ENCODE measurements around the gene SOS1. TPM values are rescaled to one million over a fixed set of nuclear protein-coding genes. Genes with fewer than 3 reads are reported as not detected.

Gene SOS1
- total RNA-seq, 2 donors from 2014 or later: 35.0 to 54.1 TPM

- Histone ChIP-seq H3K36me3 (no peaks in the 10 kb centered on the region), H3K4me1 (replicated peaks) (no peaks in the 10 kb centered on the region)
- 43% methylated on average over 1 of the region's 1 CpG for WGBS
These were observed 52.3 kb downstream of the SOS1 start for GRCh38 chr2:39068299-39069135.

GRCh38 chr2:39065616-39066015 lies 55.2 kb downstream of the SOS1 start:
- no peaks in the 10 kb centered on the region for H3K4me1 ChIP-seq (replicated peaks)
- H3K36me3 ChIP-seq: no peaks in the 10 kb centered on the region
- H3K27me3 ChIP-seq (replicated peaks; ENCODE audit: insufficient read depth): no peaks in the 10 kb centered on the region
- intact Hi-C loops (cut with DNase I): no loop called here
- H3K4me3 ChIP-seq: no peak overlapping the region
- TF ChIP-seq CTCF (IDR thresholded peaks at IDR 0.05) (no peak), POLR2AphosphoS5 (IDR thresholded peaks at IDR 0.05) (no peak), POLR2A (IDR thresholded peaks at IDR 0.05) (no peak)
- no peak for DNase-seq (ENCODE audit: low spot score)
- H3K9me3 ChIP-seq: no peaks in the 10 kb centered on the region
- H3K27ac ChIP-seq: no peak overlapping the region

More at GRCh38 chr2:39068299-39069135, 52.3 kb downstream of the SOS1 start:
- TF ChIP-seq CTCF (IDR thresholded peaks at IDR 0.05) (no peak), POLR2A (IDR thresholded peaks at IDR 0.05) (no peak), POLR2AphosphoS5 (IDR thresholded peaks at IDR 0.05) (peak; percentile 38)
- DNase-seq (ENCODE audit: low spot score): peak; percentile 43
- H3K4me3 ChIP-seq: no peak overlapping the region
- H3K9me3 ChIP-seq: no peaks in the 10 kb centered on the region
- no peaks in the 10 kb centered on the region for H3K27me3 ChIP-seq (replicated peaks; ENCODE audit: insufficient read depth)
- intact Hi-C loops (cut with DNase I): no loop called here
- H3K27ac ChIP-seq: peak overlapping the region in 1 of 2 donors; percentile 24

- no peak overlapping the region for H3K27ac ChIP-seq
- WGBS: 70% methylated on average over 6 of the region's 6 CpGs
- no peaks in the 10 kb centered on the region for H3K9me3 ChIP-seq
- no peak overlapping the region for H3K4me3 ChIP-seq
- H3K27me3 ChIP-seq (replicated peaks; ENCODE audit: insufficient read depth): no peaks in the 10 kb centered on the region
- TF ChIP-seq POLR2A (IDR thresholded peaks at IDR 0.05) (no peak), CTCF (IDR thresholded peaks at IDR 0.05) (no peak), POLR2AphosphoS5 (IDR thresholded peaks at IDR 0.05) (no peak)
- H3K4me1 ChIP-seq (replicated peaks): no peaks in the 10 kb centered on the region
- no peaks in the 10 kb centered on the region for H3K36me3 ChIP-seq
- no peak for DNase-seq (ENCODE audit: low spot score)
- intact Hi-C loops (cut with DNase I): no loop called here
These were observed 58.5 kb downstream of the SOS1 start for GRCh38 chr2:39062320-39062719.

GRCh38 chr2:39061280-39061679 lies 59.6 kb downstream of the SOS1 start:
- no peaks in the 10 kb centered on the region for H3K36me3 ChIP-seq
- no peaks in the 10 kb centered on the region for H3K27me3 ChIP-seq (replicated peaks; ENCODE audit: insufficient read depth)
- DNase-seq (ENCODE audit: low spot score): no peak
- H3K4me1 ChIP-seq (replicated peaks): no peaks in the 10 kb centered on the region
- no peak overlapping the region for H3K4me3 ChIP-seq
- intact Hi-C loops (cut with DNase I): loop anchor here (2.0 kb wide), 1 partner anchor 58 kb away; no protein-coding TSS in a partner anchor
- TF ChIP-seq POLR2AphosphoS5 (IDR thresholded peaks at IDR 0.05): no peak
- TF ChIP-seq POLR2A (IDR thresholded peaks at IDR 0.05): no peak
- TF ChIP-seq CTCF (IDR thresholded peaks at IDR 0.05): no peak
- WGBS: 85% methylated on average over 4 of the region's 4 CpGs
- H3K27ac ChIP-seq: no peak overlapping the region
- H3K9me3 ChIP-seq: no peaks in the 10 kb centered on the region

All from prostate gland (tissue), 2 donors.